Measurements from ENCODE around the gene CXXC5. TPM values are rescaled to one million over a fixed set of nuclear protein-coding genes. Genes with fewer than 3 reads are reported as not detected.

The CXXC5 gene
- total RNA-seq, 1 experiment from 2014 or later = 85.0 TPM

- BruUV-seq (replicated peaks) = no TSS peak
- H3K9me3 ChIP-seq (ENCODE audit: control insufficient read depth, insufficient read depth, low read depth, low read length) = no peaks in the 10 kb centered on the region
- POLR2A ChIA-PET = no interaction called here
- TF ChIP-seq REST (IDR thresholded peaks at IDR 0.05; ENCODE audit: insufficient read depth in 1 of 2, low read depth in 2 of 2, low read length in 1 of 2) = no peak
- TF ChIP-seq SIN3A (IDR thresholded peaks at IDR 0.05; ENCODE audit: borderline replicate concordance, insufficient read depth, low read depth, low read length) = no peak
- no peak for TF ChIP-seq POLR2AphosphoS5 (IDR thresholded peaks at IDR 0.05; ENCODE audit: low read depth, low read length)
- TF ChIP-seq TCF7L2 (IDR thresholded peaks at IDR 0.05; ENCODE audit: low read depth, low read length) = no peak
- no peak for TF ChIP-seq CTCF (IDR thresholded peaks at IDR 0.05)
- in situ Hi-C loops (cut with HindIII; ENCODE audit: low pct_unique_long_range_greater_than_20kb, low sequenced_read_pairs) = no loop called here
- intact Hi-C loops (cut with micrococcal nuclease; ENCODE audit: unreplicated experiment) = no loop called here
- CTCF ChIA-PET = no interaction called here
- no peaks in the 10 kb centered on the region for H3K36me3 ChIP-seq (ENCODE audit: control insufficient read depth, insufficient read depth, low read length)
- no peak for ATAC-seq
- DNase-seq (ENCODE audit: low read depth, low spot score) = no peak
- peaks cover 32% of the 10 kb centered on the region for H3K4me1 ChIP-seq (ENCODE audit: control insufficient read depth, insufficient read depth, low read length)
- no peak overlapping the region for H3K4me3 ChIP-seq (ENCODE audit: low read depth in 2 of 2, low read length in 2 of 2)
- no peak overlapping the region for H3K27ac ChIP-seq (ENCODE audit: low read length)
- no peaks in the 10 kb centered on the region for H3K27me3 ChIP-seq (ENCODE audit: control insufficient read depth, insufficient read depth, low read length)
Observed at GRCh38 chr5:139704748-139705147, 56.6 kb downstream of the CXXC5 start.

DNA sequence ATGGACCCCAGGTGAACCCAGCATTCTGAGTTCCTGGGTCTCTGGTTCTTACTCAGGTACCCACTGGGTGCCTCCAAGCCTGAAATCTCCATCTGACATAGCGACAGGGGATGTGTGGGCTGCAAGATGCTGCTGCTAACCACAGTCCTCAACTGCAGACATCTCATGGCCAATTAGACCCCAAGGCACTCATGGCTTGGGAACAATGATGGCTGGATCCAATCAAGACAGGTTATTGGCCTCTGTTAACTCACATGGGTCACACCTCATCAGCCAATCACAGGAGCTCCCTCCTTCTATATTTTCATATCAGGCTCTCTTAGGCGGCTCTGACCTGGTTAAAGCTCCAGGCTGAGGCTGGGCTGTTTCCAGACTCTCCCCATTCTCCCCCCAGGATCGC lies 57.0 kb downstream of the CXXC5 start:
- ATAC-seq = no peak
- Histone ChIP-seq H3K27ac (ENCODE audit: low read length) (no peak overlapping the region), H3K4me3 (ENCODE audit: low read depth in 2 of 2, low read length in 2 of 2) (no peak overlapping the region), H3K36me3 (ENCODE audit: control insufficient read depth, insufficient read depth, low read length) (no peaks in the 10 kb centered on the region), H3K9me3 (ENCODE audit: control insufficient read depth, insufficient read depth, low read depth, low read length) (no peaks in the 10 kb centered on the region), H3K4me1 (ENCODE audit: control insufficient read depth, insufficient read depth, low read length) (peaks cover 34% of the 10 kb centered on the region), H3K27me3 (ENCODE audit: control insufficient read depth, insufficient read depth, low read length) (no peaks in the 10 kb centered on the region)
- CTCF ChIA-PET = no interaction called here
- no peak for DNase-seq (ENCODE audit: low read depth, low spot score)
- no peak for TF ChIP-seq SIN3A (IDR thresholded peaks at IDR 0.05; ENCODE audit: borderline replicate concordance, insufficient read depth, low read depth, low read length)
- no peak for TF ChIP-seq CTCF (IDR thresholded peaks at IDR 0.05)
- no peak for TF ChIP-seq REST (IDR thresholded peaks at IDR 0.05; ENCODE audit: insufficient read depth in 1 of 2, low read depth in 2 of 2, low read length in 1 of 2)
- no peak for TF ChIP-seq TCF7L2 (IDR thresholded peaks at IDR 0.05; ENCODE audit: low read depth, low read length)
- no peak for TF ChIP-seq POLR2AphosphoS5 (IDR thresholded peaks at IDR 0.05; ENCODE audit: low read depth, low read length)
- intact Hi-C loops (cut with micrococcal nuclease; ENCODE audit: unreplicated experiment) = no loop called here
- POLR2A ChIA-PET = interaction anchor here (0.6 kb wide), 1 partner anchor 51 kb away, joined by 3 read pairs; no protein-coding TSS in a partner anchor
- in situ Hi-C loops (cut with HindIII; ENCODE audit: low pct_unique_long_range_greater_than_20kb, low sequenced_read_pairs) = no loop called here
- BruUV-seq (replicated peaks) = no TSS peak

All from Panc1 (cell line).